H1 (cell line): Measurements from ENCODE around the gene KRT80. TPM values are rescaled to one million over a fixed set of nuclear protein-coding genes. Genes with fewer than 3 reads are reported as not detected.

Source experiments
- CTCF ChIA-PET: fragments of 300-600 bp; sonication (Branson Sonifier 250); formaldehyde crosslinking; loops from one replicate; lab custom pipeline; 2021; ENCODE audit not compliant: partially characterized antibody; lab: Charles Lee
- POLR2A ChIA-PET: fragments of 300-600 bp; sonication (Branson Sonifier 250); formaldehyde crosslinking; loops from one replicate; lab custom pipeline; 2021; ENCODE audit warnings: inconsistent platforms; ENCODE audit not compliant: partially characterized antibody; lab: Charles Lee
- DNase-seq, 2 experiments: peaks; one replicate each; pipeline versions ENCODE4 v3.0.0 to v3.0.0-alpha.2; 2010 to 2022; ENCODE audit warnings: low spot score in 2 of 2, low read depth in 1 of 2, mixed read lengths in 1 of 2
- FAIRE-seq: peaks from 2 replicates; lab custom pipeline; 2011; peaks lifted over from hg19 to GRCh38; lab: Jason Lieb, UNC
- H2AFZ ChIP-seq: 2 replicates; pipeline ENCODE4 v1.8.1; 2012; ENCODE audit warnings: low read length, inconsistent platforms
- H2AK5ac ChIP-seq: 2 replicates; pipeline ENCODE4 v1.6.1; 2013; ENCODE audit warnings: low read depth, low read length
- H2BK120ac ChIP-seq: replicated peaks from 2 replicates; pipeline ENCODE3; 2013; ENCODE audit warnings: low read depth, low read length, inconsistent platforms
- H2BK12ac ChIP-seq: 2 replicates; pipeline ENCODE4 v1.6.1; 2013; ENCODE audit warnings: low read depth, low read length
- H2BK15ac ChIP-seq: 2 replicates; pipeline ENCODE4 v1.6.1; 2013; ENCODE audit warnings: low read length
- H2BK20ac ChIP-seq: 2 replicates; pipeline ENCODE4 v1.6.1; 2013; ENCODE audit warnings: low read length
- H2BK5ac ChIP-seq: 2 replicates; pipeline ENCODE4 v1.6.1; 2013; ENCODE audit warnings: low read depth, low read length
- H3K14ac ChIP-seq: 2 replicates; pipeline ENCODE4 v1.6.1; 2013; ENCODE audit warnings: inconsistent platforms; ENCODE audit not compliant: insufficient read length
- H3K18ac ChIP-seq: 2 replicates; pipeline ENCODE4 v1.6.1; 2013; ENCODE audit warnings: low read length; ENCODE audit errors: extremely low read depth
- H3K23ac ChIP-seq: 2 replicates; pipeline ENCODE4 v1.6.1; 2013; ENCODE audit warnings: inconsistent platforms; ENCODE audit not compliant: insufficient read length
- H3K23me2 ChIP-seq: 2 replicates; pipeline ENCODE4 v1.6.1; 2013; ENCODE audit warnings: low read depth, low read length
- H3K27ac ChIP-seq: 2 replicates; pipeline ENCODE4 v1.6.1; 2011; ENCODE audit warnings: low read depth, low read length, inconsistent platforms
- H3K27me3 ChIP-seq, 4 experiments: replicated peaks in 1 of 4; 1 replicate in 1 of 4; 2 replicates in 3 of 4; pipeline versions ENCODE4 v1.6.1 to v1.8.1; 2011 to 2013; ENCODE audit warnings: low read length in 3 of 4, mild to moderate bottlenecking in 3 of 4, inconsistent platforms in 2 of 4, mixed read lengths in 2 of 4, moderate library complexity in 1 of 4; ENCODE audit not compliant: control insufficient read depth in 3 of 4, insufficient read depth in 3 of 4; ENCODE audit errors: extremely low read depth in 1 of 4
- H3K36me3 ChIP-seq, 4 experiments: 2 replicates each; pipeline versions ENCODE4 v1.6.1 to v1.8.1; 2011 to 2013; ENCODE audit warnings: mild to moderate bottlenecking in 4 of 4, low read length in 3 of 4, moderate library complexity in 2 of 4, control low read depth in 1 of 4, inconsistent platforms in 1 of 4; ENCODE audit not compliant: insufficient read depth in 4 of 4, control insufficient read depth in 2 of 4
- H3K4ac ChIP-seq: replicated peaks from 2 replicates; pipeline ENCODE3; 2013; ENCODE audit warnings: low read length, low read depth, mixed read lengths, inconsistent platforms; ENCODE audit not compliant: insufficient read length
- H3K4me1 ChIP-seq, 4 experiments: replicated peaks in 1 of 4; 1 replicate in 1 of 4; 2 replicates in 3 of 4; pipeline versions ENCODE4 v1.6.1 to v1.8.1; 2011 to 2013; ENCODE audit warnings: low read length in 3 of 4, inconsistent platforms in 2 of 4, mixed read lengths in 1 of 4; ENCODE audit not compliant: insufficient read depth in 4 of 4, control insufficient read depth in 3 of 4
- H3K4me2 ChIP-seq, 2 experiments: 2 replicates each; pipeline versions ENCODE4 v1.6.1 to v1.8.1; 2011 to 2013; ENCODE audit warnings: low read depth in 2 of 2, low read length in 2 of 2, control low read depth in 1 of 2, inconsistent platforms in 1 of 2, mild to moderate bottlenecking in 1 of 2; ENCODE audit not compliant: insufficient read depth in 1 of 2
- H3K4me3 ChIP-seq, 4 experiments: fragments of 200-600, 300-600 bp in 1 of 4; sonication (generic), shearing (Covaris generic), sonication (Bioruptor Twin) in 1 of 4; 2 replicates each; pipeline versions ENCODE4 v1.5.1 to v1.8.1; 2011 to 2016; ENCODE audit warnings: low read length in 4 of 4, low read depth in 3 of 4, control low read depth in 2 of 4, inconsistent platforms in 2 of 4, mild to moderate bottlenecking in 2 of 4, mixed read lengths in 1 of 4, moderate library complexity in 1 of 4; ENCODE audit not compliant: insufficient read depth in 2 of 4; ENCODE audit errors: extremely low read depth in 1 of 4
- H3K56ac ChIP-seq: replicated peaks from 2 replicates; pipeline ENCODE3; 2013; ENCODE audit warnings: low read depth, mild to moderate bottlenecking, mixed read lengths, low read length, inconsistent platforms; ENCODE audit not compliant: insufficient read length
- H3K79me1 ChIP-seq: 2 replicates; pipeline ENCODE4 v1.6.1; 2013; ENCODE audit warnings: low read depth, low read length, control low read depth
- H3K79me2 ChIP-seq, 2 experiments: 2 replicates each; pipeline versions ENCODE4 v1.6.1 to v1.8.1; 2012 to 2013; ENCODE audit warnings: low read length in 2 of 2, mild to moderate bottlenecking in 2 of 2, inconsistent platforms in 1 of 2; ENCODE audit not compliant: insufficient read depth in 2 of 2, control insufficient read depth in 1 of 2
- H3K9ac ChIP-seq, 4 experiments: replicated peaks in 1 of 4; 1 replicate in 1 of 4; 2 replicates in 3 of 4; pipeline versions ENCODE4 v1.6.1 to v1.8.1; 2011 to 2013; ENCODE audit warnings: low read depth in 3 of 4, low read length in 3 of 4, control low read depth in 2 of 4, mild to moderate bottlenecking in 2 of 4, moderate library complexity in 2 of 4, inconsistent platforms in 1 of 4; ENCODE audit errors: extremely low read depth in 1 of 4
- H3K9me3 ChIP-seq, 2 experiments: 2 replicates each; pipeline versions ENCODE4 v1.6.1 to v1.8.1; 2012 to 2013; ENCODE audit warnings: mild to moderate bottlenecking in 2 of 2, moderate library complexity in 2 of 2, control low read depth in 1 of 2, inconsistent platforms in 1 of 2, low read depth in 1 of 2, low read length in 1 of 2, mixed read lengths in 1 of 2; ENCODE audit not compliant: insufficient read depth in 2 of 2
- H4K20me1 ChIP-seq, 2 experiments: replicated peaks in 1 of 2; 2 replicates each; pipeline versions ENCODE3 to v1.8.1; 2011 to 2013; ENCODE audit warnings: inconsistent platforms in 2 of 2, low read length in 2 of 2, mild to moderate bottlenecking in 1 of 2; ENCODE audit not compliant: insufficient read depth in 2 of 2, control insufficient read depth in 1 of 2
- H4K5ac ChIP-seq: 2 replicates; pipeline ENCODE4 v1.6.1; 2013; ENCODE audit warnings: low read length, low read depth, mixed read lengths, inconsistent platforms; ENCODE audit not compliant: insufficient read length
- H4K8ac ChIP-seq: 2 replicates; pipeline ENCODE4 v1.8.0; 2013; ENCODE audit warnings: mild to moderate bottlenecking, moderate library complexity, low read length, inconsistent platforms; ENCODE audit not compliant: insufficient read depth; ENCODE audit errors: extremely low read depth
- H4K91ac ChIP-seq: replicated peaks from 2 replicates; pipeline ENCODE3; 2013; ENCODE audit warnings: low read length, mixed read lengths, inconsistent platforms; ENCODE audit not compliant: insufficient read length
- BACH1 ChIP-seq: IDR thresholded peaks from 2 replicates; pipeline ENCODE4 v1.6.1; 2012; ENCODE audit warnings: low read length, improper control_type of control experiment
- CTBP2 ChIP-seq: IDR thresholded peaks from 2 replicates; pipeline ENCODE4 v1.7.0; 2011; ENCODE audit warnings: borderline replicate concordance, mild to moderate bottlenecking, moderate library complexity, mixed read lengths, low read length; ENCODE audit not compliant: insufficient read depth, insufficient read length
- FOSL1 ChIP-seq: IDR thresholded peaks from 2 replicates; pipeline ENCODE4 v1.6.1; 2011; ENCODE audit warnings: mild to moderate bottlenecking, low read depth, low read length, moderate library complexity; ENCODE audit not compliant: insufficient read depth
- JUND ChIP-seq: IDR thresholded peaks from 2 replicates; pipeline ENCODE4 v1.6.1; 2011; ENCODE audit warnings: mild to moderate bottlenecking, improper control_type of control experiment, low read length
- POLR2AphosphoS5 ChIP-seq: IDR thresholded peaks from 2 replicates; pipeline ENCODE4 v1.6.1; 2011; ENCODE audit warnings: low read depth, low read length
- POU5F1 ChIP-seq: IDR thresholded peaks from 2 replicates; pipeline ENCODE4 v1.6.1; 2011; ENCODE audit warnings: low read depth, mild to moderate bottlenecking, low read length, moderate library complexity
- RNF2 ChIP-seq: fragments of 200-900, 300-1000 bp; sonication (generic); IDR thresholded peaks from 2 replicates; pipeline ENCODE4 v1.7.1; 2016; ENCODE audit warnings: borderline replicate concordance, low read depth, mild to moderate bottlenecking, antibody characterized with exemption, low read length; ENCODE audit not compliant: poor library complexity, severe bottlenecking; ENCODE audit errors: missing control alignments
- RXRA ChIP-seq: IDR thresholded peaks from 2 replicates; pipeline ENCODE4 v1.6.1; 2011; ENCODE audit warnings: low read depth, mild to moderate bottlenecking, low read length, moderate library complexity; ENCODE audit not compliant: insufficient read depth
- SAP30 ChIP-seq: fragments of 300-600 bp; sonication (generic); IDR thresholded peaks from 2 replicates; pipeline ENCODE4 v1.7.1; 2012; ENCODE audit warnings: low read length, moderate library complexity, mild to moderate bottlenecking, inconsistent platforms; ENCODE audit not compliant: insufficient read depth, insufficient replicate concordance
- SUZ12 ChIP-seq: fragments of 200-600 bp; sonication (generic); IDR thresholded peaks from 2 replicates; pipeline ENCODE4 v1.6.1; 2012; ENCODE audit warnings: mild to moderate bottlenecking, inconsistent platforms, low read length, moderate library complexity, mixed read lengths
- TAF7 ChIP-seq: optimal IDR thresholded peaks from 2 replicates; pipeline ENCODE3; 2011; ENCODE audit warnings: low read depth, mild to moderate bottlenecking, inconsistent platforms, low read length, moderate library complexity, borderline replicate concordance
- YY1 ChIP-seq: IDR thresholded peaks from 2 replicates; pipeline ENCODE4 v1.6.1; 2011; ENCODE audit warnings: low read depth, mild to moderate bottlenecking, low read length
- WGBS, 2 experiments: shearing (Covaris generic) in 1 of 2; methylation state at CpG; one replicate each; pipeline versions ENCODE4 v1.1.6 to v1.1.7; 2013 to 2015; ENCODE audit warnings: low lambda C conversion rate in 2 of 2, mixed read lengths in 2 of 2, inconsistent platforms in 1 of 2, low coverage in 1 of 2, missing lambda C conversion rate in 1 of 2; ENCODE audit not compliant: insufficient replicate concordance in 2 of 2, insufficient coverage in 1 of 2, insufficient read length in 1 of 2; ENCODE audit errors: extremely low coverage in 1 of 2, missing lambda C conversion rate in 1 of 2; 5-methylcytosine and 5-hydroxymethylcytosine counted together
- polyA plus RNA-seq, 7 experiments: library from polyadenylated mRNA; depleted of rRNA in 3 of 7; stranded (reverse) in 5 of 7; unstranded in 2 of 7; fragments of >200 nt in 5 of 7; fragments of 200-250 nt in 2 of 7; gene quantifications; 1 replicate in 5 of 7; 2 replicates in 1 of 7; 4 replicates in 1 of 7; pipeline versions ENCODE4 v1.2.1 to v1.2.3, GENCODE V29; 2011 to 2013; ENCODE audit warnings: missing spikeins in 2 of 7, mixed read lengths in 2 of 7
- total RNA-seq: library from RNA; stranded (reverse); fragmentation: NEBNext Ultra II Directional; extraction: Animal tissue kit (Norgen Biotek cat#: 25700); gene quantifications from 2 replicates; pipeline ENCODE4 v1.2.1, GENCODE V29; 2021

Gene KRT80
- total and polyA plus RNA-seq, 2 of the 8 experiments (the other 6 are each of a cell fraction or from before 2014, with no cell fraction given): 0.05 TPM; not detected in 1

GRCh38 chr12:52208424-52209165 is 16.8 kb upstream of the KRT80 start:
- Histone ChIP-seq H3K27me3 (no peaks in the 10 kb centered on the region), H3K4me1 (peaks cover 0 to 3% (median under 1%) of the 10 kb centered on the region in 4 experiments; a peak in 3 of 7 replicates), H4K91ac (no peak overlapping the region), H3K23me2 (no peaks in the 10 kb centered on the region), H4K8ac (peak overlapping the region; percentile 71; the same call in 1 of the 2 replicates), H3K9ac (no peak overlapping the region), H3K4me3 (no peak overlapping the region), H3K79me2 (no peaks in the 10 kb centered on the region), H3K4me2 (no peak overlapping the region), H2BK5ac (no peak overlapping the region), H3K9me3 (no peaks in the 10 kb centered on the region), H2BK12ac (no peak overlapping the region), H4K20me1 (no peaks in the 10 kb centered on the region), H3K14ac (no peak overlapping the region), H4K5ac (no peak overlapping the region), H3K23ac (no peak overlapping the region), H3K36me3 (no peaks in the 10 kb centered on the region), H2AK5ac (no peak overlapping the region), H3K56ac (no peak overlapping the region), H2BK20ac (no peak overlapping the region), H3K18ac (no peak overlapping the region), H2AFZ (no peak overlapping the region), H2BK120ac (no peak overlapping the region), H3K79me1 (no peaks in the 10 kb centered on the region), H3K4ac (no peak overlapping the region), H2BK15ac (peak overlapping the region; percentile 73; the same call in 1 of the 2 replicates), H3K27ac (no peak overlapping the region)
- CTCF ChIA-PET: interaction anchor here (1.1 to 13.2 kb wide), 9 partner anchors 12 to 119 kb away, joined by 3 to 146 read pairs (median 10); partner anchors contain the start of gene KRT86
- no peak for FAIRE-seq
- WGBS, 2 experiments: 81% methylated on average over 18 of the region's 18 CpGs; no CpG with 5 or more reads in 1 of the 2 experiments
- DNase-seq: no peak
- POLR2A ChIA-PET: interaction anchor here (1.1 to 1.6 kb wide), 3 partner anchors 9 to 29 kb away, joined by 3 to 5 read pairs (median 3); no protein-coding TSS in a partner anchor
- TF ChIP-seq YY1 (no peak), SAP30 (no peak), BACH1 (no peak), CTBP2 (no peak), RNF2 (no peak), FOSL1 (no peak), JUND (no peak), SUZ12 (no peak), RXRA (no peak), POLR2AphosphoS5 (no peak), POU5F1 (no peak), TAF7 (no peak)
